ENCODE data around the gene DAPK2. TPM values are rescaled to one million over a fixed set of nuclear protein-coding genes. Genes with fewer than 3 reads are reported as not detected.

DAPK2 gene
- total and polyA plus RNA-seq, 2 of the 4 experiments (the other 2 are of a cell fraction), result 0.34 to 0.36 TPM

DNA sequence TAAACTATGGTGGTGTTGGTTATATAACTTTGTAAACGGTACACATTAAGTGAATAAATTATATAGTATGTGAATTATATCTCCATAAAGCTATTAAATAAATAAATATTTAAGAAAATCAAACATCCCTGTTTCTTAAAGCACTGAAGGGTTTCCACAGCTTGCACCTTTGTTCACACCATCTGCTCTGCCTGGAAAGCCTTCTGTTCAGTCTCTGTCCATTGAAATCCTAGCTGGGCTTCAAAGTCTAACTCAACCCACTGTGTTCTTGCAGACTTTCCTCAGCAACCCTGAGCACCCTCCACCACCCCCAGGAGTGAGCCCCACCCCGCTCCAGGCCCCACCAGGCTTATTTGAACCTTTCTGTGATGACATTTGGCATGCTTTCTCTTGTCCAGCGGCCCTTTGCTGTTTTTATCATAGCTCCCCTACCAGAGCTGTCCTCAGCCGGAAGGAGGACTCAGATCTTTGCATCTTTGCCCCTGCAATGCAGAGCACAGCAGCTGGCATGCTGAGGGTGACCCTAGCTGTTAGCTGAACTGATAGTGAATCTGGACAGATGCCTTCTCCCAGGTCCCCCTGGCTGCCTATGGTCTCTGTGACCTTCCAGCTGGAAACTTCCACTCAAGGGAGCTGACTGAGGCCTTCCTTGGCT, 105.2 kb downstream of the DAPK2 start:
- Histone ChIP-seq H2AK9ac (replicated peaks; ENCODE audit: low read depth, low read length, poor library complexity) (no peak overlapping the region), H3K18ac (ENCODE audit: low read depth, low read length) (no peak overlapping the region), H3K14ac (replicated peaks; ENCODE audit: low read depth, low read length) (no peak overlapping the region), H3K56ac (ENCODE audit: extremely low read depth, insufficient read depth, low read length) (no peak overlapping the region), H3K4me3 (ENCODE audit: insufficient read depth, low read depth, low read length) (no peak overlapping the region), H2BK5ac (ENCODE audit: low read depth, low read length, poor library complexity, severe bottlenecking) (no peak overlapping the region), H4K20me1 (ENCODE audit: insufficient read depth, low read length) (no peaks in the 10 kb centered on the region), H2BK20ac (ENCODE audit: low read depth, low read length) (0 out of 2 replicates have a peak overlapping the region, but pooled peaks have one; percentile 33), H4K91ac (ENCODE audit: insufficient read depth, low read depth, low read length) (no peak overlapping the region), H3K27me3 (ENCODE audit: control insufficient read depth, insufficient read depth, low read length) (no peaks in the 10 kb centered on the region), H3K27ac (ENCODE audit: insufficient read depth, low read length) (no peak overlapping the region), H3K4ac (ENCODE audit: low read depth, low read length) (peak overlapping the region; percentile 16; the same call in 1 of the 2 replicates), H4K8ac (ENCODE audit: low read depth in 2 of 2, low read length in 2 of 2) (no peak overlapping the region), H3K79me1 (ENCODE audit: low read depth in 1 of 2, low read length in 2 of 2) (no peaks in the 10 kb centered on the region), H3K4me2 (ENCODE audit: low read depth, low read length) (no peak overlapping the region), H2AFZ (replicated peaks; ENCODE audit: low read length, poor library complexity) (no peak overlapping the region), H2BK15ac (ENCODE audit: low read depth, low read length) (no peak overlapping the region), H3K23ac (ENCODE audit: low read depth, low read length) (0 out of 2 replicates have a peak overlapping the region, but pooled peaks have one; percentile 33), H3K4me1 (ENCODE audit: control insufficient read depth, insufficient read depth, low read length) (peaks cover 13% of the 10 kb centered on the region), H4K5ac (ENCODE audit: low read depth, low read length) (no peak overlapping the region), H3K9me1 (ENCODE audit: insufficient read depth, low read length) (peaks cover 16% of the 10 kb centered on the region), H2AK5ac (ENCODE audit: low read depth, low read length) (peak overlapping the region; percentile 75), H3K9ac (ENCODE audit: low read depth, low read length) (no peak overlapping the region), H2BK120ac (ENCODE audit: low read depth, low read length) (no peak overlapping the region), H3K9me3 (ENCODE audit: control insufficient read depth, insufficient read depth, low read length) (no peaks in the 10 kb centered on the region), H3K36me3 (ENCODE audit: control insufficient read depth, insufficient read depth, low read length) (no peaks in the 10 kb centered on the region)
- BruUV-seq (replicated peaks), result no TSS peak
- intact Hi-C loops (cut with micrococcal nuclease) (no loop called here), in situ Hi-C loops (cut with MboI; ENCODE audit: low sequenced_read_pairs) (no loop called here), dilution Hi-C loops (cut with HindIII; ENCODE audit: low sequenced_read_pairs, unreplicated experiment) (no loop called here)
- WGBS, 2 experiments (ENCODE audit: extremely low coverage in 2 of 2, insufficient read length in 1 of 2), result 33% methylated on average over 1 of the region's 4 CpGs; no CpG with 5 or more reads in 1 of the 2 experiments
- CTCF ChIA-PET, result interaction anchor here (0.6 to 0.9 kb wide), 2 partner anchors 15 to 105 kb away, joined by 4 to 7 read pairs; no protein-coding TSS in a partner anchor
- no peak for TF ChIP-seq CEBPB (IDR thresholded peaks at IDR 0.05; ENCODE audit: low read depth, low read length)
- no peak for TF ChIP-seq MXI1 (IDR thresholded peaks at IDR 0.05; ENCODE audit: borderline replicate concordance, low read depth, low read length)
- no peak for TF ChIP-seq NFE2L2 (IDR thresholded peaks at IDR 0.05; ENCODE audit: low read depth, low read length)
- TF ChIP-seq RCOR1 (IDR thresholded peaks at IDR 0.05; ENCODE audit: insufficient replicate concordance, low read length), result no peak
- TF ChIP-seq MAFK (IDR thresholded peaks at IDR 0.05; ENCODE audit: low read depth, low read length), result no peak
- no peak for TF ChIP-seq RFX5 (IDR thresholded peaks at IDR 0.05; ENCODE audit: low read depth, low read length)
- no peak for TF ChIP-seq RAD21 (IDR thresholded peaks at IDR 0.05; ENCODE audit: low read length)
- no peak for TF ChIP-seq BHLHE40 (IDR thresholded peaks at IDR 0.05; ENCODE audit: low read depth, low read length)
- TF ChIP-seq, protein P1, sequence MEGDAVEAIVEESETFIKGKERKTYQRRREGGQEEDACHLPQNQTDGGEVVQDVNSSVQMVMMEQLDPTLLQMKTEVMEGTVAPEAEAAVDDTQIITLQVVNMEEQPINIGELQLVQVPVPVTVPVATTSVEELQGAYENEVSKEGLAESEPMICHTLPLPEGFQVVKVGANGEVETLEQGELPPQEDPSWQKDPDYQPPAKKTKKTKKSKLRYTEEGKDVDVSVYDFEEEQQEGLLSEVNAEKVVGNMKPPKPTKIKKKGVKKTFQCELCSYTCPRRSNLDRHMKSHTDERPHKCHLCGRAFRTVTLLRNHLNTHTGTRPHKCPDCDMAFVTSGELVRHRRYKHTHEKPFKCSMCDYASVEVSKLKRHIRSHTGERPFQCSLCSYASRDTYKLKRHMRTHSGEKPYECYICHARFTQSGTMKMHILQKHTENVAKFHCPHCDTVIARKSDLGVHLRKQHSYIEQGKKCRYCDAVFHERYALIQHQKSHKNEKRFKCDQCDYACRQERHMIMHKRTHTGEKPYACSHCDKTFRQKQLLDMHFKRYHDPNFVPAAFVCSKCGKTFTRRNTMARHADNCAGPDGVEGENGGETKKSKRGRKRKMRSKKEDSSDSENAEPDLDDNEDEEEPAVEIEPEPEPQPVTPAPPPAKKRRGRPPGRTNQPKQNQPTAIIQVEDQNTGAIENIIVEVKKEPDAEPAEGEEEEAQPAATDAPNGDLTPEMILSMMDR (conservative IDR thresholded peaks at IDR 0.05; ENCODE audit: low read depth, low read length), result no peak
- TF ChIP-seq, protein P2, sequence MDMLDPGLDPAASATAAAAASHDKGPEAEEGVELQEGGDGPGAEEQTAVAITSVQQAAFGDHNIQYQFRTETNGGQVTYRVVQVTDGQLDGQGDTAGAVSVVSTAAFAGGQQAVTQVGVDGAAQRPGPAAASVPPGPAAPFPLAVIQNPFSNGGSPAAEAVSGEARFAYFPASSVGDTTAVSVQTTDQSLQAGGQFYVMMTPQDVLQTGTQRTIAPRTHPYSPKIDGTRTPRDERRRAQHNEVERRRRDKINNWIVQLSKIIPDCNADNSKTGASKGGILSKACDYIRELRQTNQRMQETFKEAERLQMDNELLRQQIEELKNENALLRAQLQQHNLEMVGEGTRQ (IDR thresholded peaks at IDR 0.05; ENCODE audit: low read depth, low read length), result no peak
- TF ChIP-seq CHD1 (IDR thresholded peaks at IDR 0.05; ENCODE audit: low read depth, low read length), result no peak
- no peak for TF ChIP-seq MAZ (IDR thresholded peaks at IDR 0.05; ENCODE audit: borderline replicate concordance, low read depth, low read length)
- no peak for TF ChIP-seq SMC3 (IDR thresholded peaks at IDR 0.05; ENCODE audit: low read depth, low read length)
- TF ChIP-seq, protein P3, sequence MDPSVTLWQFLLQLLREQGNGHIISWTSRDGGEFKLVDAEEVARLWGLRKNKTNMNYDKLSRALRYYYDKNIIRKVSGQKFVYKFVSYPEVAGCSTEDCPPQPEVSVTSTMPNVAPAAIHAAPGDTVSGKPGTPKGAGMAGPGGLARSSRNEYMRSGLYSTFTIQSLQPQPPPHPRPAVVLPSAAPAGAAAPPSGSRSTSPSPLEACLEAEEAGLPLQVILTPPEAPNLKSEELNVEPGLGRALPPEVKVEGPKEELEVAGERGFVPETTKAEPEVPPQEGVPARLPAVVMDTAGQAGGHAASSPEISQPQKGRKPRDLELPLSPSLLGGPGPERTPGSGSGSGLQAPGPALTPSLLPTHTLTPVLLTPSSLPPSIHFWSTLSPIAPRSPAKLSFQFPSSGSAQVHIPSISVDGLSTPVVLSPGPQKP (IDR thresholded peaks at IDR 0.05; ENCODE audit: borderline replicate concordance, low read depth, low read length), result no peak
- no peak for TF ChIP-seq FOS (IDR thresholded peaks at IDR 0.05; ENCODE audit: low read depth, low read length)
- no peak for TF ChIP-seq POLR2A (IDR thresholded peaks at IDR 0.05; ENCODE audit: low read depth, low read length)
- no peak for DNase-seq
- POLR2A ChIA-PET (ENCODE audit: unreplicated experiment), result no interaction called here
- no peak for ATAC-seq (ENCODE audit: low read depth)
